ENCODE results near the gene USP31. TPM values are rescaled to one million over a fixed set of nuclear protein-coding genes. Genes with fewer than 3 reads are reported as not detected.

Gene USP31
- total and polyA plus RNA-seq, 2 donors (not counting 1 experiment from before 2014, with no cell fraction given) = 1.6 to 6.7 TPM

GRCh38 chr16:23089111-23089510 is 60.1 kb downstream of the USP31 start:
- H3K27ac ChIP-seq (ENCODE audit: low read length in 2 of 2) = no peak overlapping the region
- no peaks in the 10 kb centered on the region for H3K27me3 Mint-ChIP-seq
- H3K4me1 ChIP-seq (ENCODE audit: control insufficient read depth in 2 of 2, insufficient read depth in 2 of 2, low read length in 2 of 2) = no peaks in the 10 kb centered on the region
- H4K20me1 ChIP-seq (ENCODE audit: control insufficient read depth, insufficient read depth, low read length, poor library complexity, severe bottlenecking) = no peaks in the 10 kb centered on the region
- ATAC-seq (ENCODE audit: low read depth) = no peak
- H3K27ac Mint-ChIP-seq = no peak overlapping the region
- no peak for DNase-seq
- H3K9me3 ChIP-seq (ENCODE audit: control extremely low read depth in 1 of 3, control insufficient read depth in 2 of 3, insufficient read depth in 1 of 3, low read length in 2 of 3) = no peaks in the 10 kb centered on the region
- H3K9ac ChIP-seq (ENCODE audit: low read length) = no peak overlapping the region
- TF ChIP-seq EZH2 (IDR thresholded peaks at IDR 0.05; ENCODE audit: borderline replicate concordance, insufficient read depth, low read depth, low read length, poor library complexity, severe bottlenecking) (no peak), CTCF (IDR thresholded peaks at IDR 0.05) (no peak)
- intact Hi-C loops (cut with micrococcal nuclease) = no loop called here
- no peak overlapping the region for H3K4me3 ChIP-seq (ENCODE audit: control extremely low read depth in 1 of 5, extremely low read depth in 1 of 5, insufficient read depth in 1 of 5, low read depth in 2 of 5, low read length in 4 of 5)
- no peaks in the 10 kb centered on the region for H3K9me3 Mint-ChIP-seq (ENCODE audit: insufficient read depth)
- no peaks in the 10 kb centered on the region for H3K4me1 Mint-ChIP-seq
- H3K27me3 ChIP-seq (replicated peaks in 1 of 4; ENCODE audit: control extremely low read depth in 1 of 4, control insufficient read depth in 3 of 4, insufficient read depth in 4 of 4, low read length in 3 of 4) = no peaks in the 10 kb centered on the region
- no peaks in the 10 kb centered on the region for H3K79me2 ChIP-seq (ENCODE audit: control insufficient read depth, insufficient read depth, low read length)
- CTCF ChIA-PET = no interaction called here
- WGBS (ENCODE audit: insufficient coverage) = 90% methylated on average over 6 of the region's 8 CpGs
- H3K4me2 ChIP-seq (replicated peaks; ENCODE audit: low read depth, low read length, poor library complexity, severe bottlenecking) = no peak overlapping the region
- no peaks in the 10 kb centered on the region for H3K36me3 ChIP-seq (replicated peaks in 1 of 2; ENCODE audit: control extremely low read depth in 1 of 2, control insufficient read depth in 1 of 2, extremely low read depth in 1 of 2, insufficient read depth in 2 of 2, low read length in 1 of 2)
- H3K4me3 Mint-ChIP-seq = no peak overlapping the region
- no peak overlapping the region for H2AFZ ChIP-seq (ENCODE audit: insufficient read depth, low read depth, low read length, poor library complexity, severe bottlenecking)
- POLR2A ChIA-PET = no interaction called here

GRCh38 chr16:23088018-23088417 is 61.2 kb downstream of the USP31 start:
- H3K9ac ChIP-seq (ENCODE audit: low read length) = no peak overlapping the region
- H3K27ac ChIP-seq (ENCODE audit: low read length in 2 of 2) = no peak overlapping the region
- Mint-ChIP-seq H3K4me3 (no peak overlapping the region), H3K27ac (no peak overlapping the region), H3K27me3 (no peaks in the 10 kb centered on the region), H3K4me1 (no peaks in the 10 kb centered on the region), H3K9me3 (ENCODE audit: insufficient read depth) (no peaks in the 10 kb centered on the region)
- no peak overlapping the region for H2AFZ ChIP-seq (ENCODE audit: insufficient read depth, low read depth, low read length, poor library complexity, severe bottlenecking)
- ChIA-PET POLR2A (no interaction called here), CTCF (no interaction called here)
- no peaks in the 10 kb centered on the region for H3K79me2 ChIP-seq (ENCODE audit: control insufficient read depth, insufficient read depth, low read length)
- ATAC-seq (ENCODE audit: low read depth) (no peak), DNase-seq (no peak)
- H3K4me2 ChIP-seq (replicated peaks; ENCODE audit: low read depth, low read length, poor library complexity, severe bottlenecking) = no peak overlapping the region
- no peaks in the 10 kb centered on the region for H3K9me3 ChIP-seq (ENCODE audit: control extremely low read depth in 1 of 3, control insufficient read depth in 2 of 3, insufficient read depth in 1 of 3, low read length in 2 of 3)
- H3K4me3 ChIP-seq (ENCODE audit: control extremely low read depth in 1 of 5, extremely low read depth in 1 of 5, insufficient read depth in 1 of 5, low read depth in 2 of 5, low read length in 4 of 5) = no peak overlapping the region
- no peaks in the 10 kb centered on the region for H3K27me3 ChIP-seq (replicated peaks in 1 of 4; ENCODE audit: control extremely low read depth in 1 of 4, control insufficient read depth in 3 of 4, insufficient read depth in 4 of 4, low read length in 3 of 4)
- H4K20me1 ChIP-seq (ENCODE audit: control insufficient read depth, insufficient read depth, low read length, poor library complexity, severe bottlenecking) = no peaks in the 10 kb centered on the region
- no peaks in the 10 kb centered on the region for H3K36me3 ChIP-seq (replicated peaks in 1 of 2; ENCODE audit: control extremely low read depth in 1 of 2, control insufficient read depth in 1 of 2, extremely low read depth in 1 of 2, insufficient read depth in 2 of 2, low read length in 1 of 2)
- TF ChIP-seq CTCF (IDR thresholded peaks at IDR 0.05) = no peak
- TF ChIP-seq EZH2 (IDR thresholded peaks at IDR 0.05; ENCODE audit: borderline replicate concordance, insufficient read depth, low read depth, low read length, poor library complexity, severe bottlenecking) = no peak
- intact Hi-C loops (cut with micrococcal nuclease) = no loop called here
- H3K4me1 ChIP-seq (ENCODE audit: control insufficient read depth in 2 of 2, insufficient read depth in 2 of 2, low read length in 2 of 2) = no peaks in the 10 kb centered on the region
- 91% methylated on average over 4 of the region's 4 CpGs for WGBS (ENCODE audit: insufficient coverage)

Data from B cell (primary cell).